HG03039 (cell line): ENCODE data around the gene UBE2Z.
"Not testable (repeated sequence)": the region's sequence is repeated elsewhere in the genome, so short reads cannot be mapped to it uniquely, and the experiment has no call there.

Experiments used
- ATAC-seq: cut with Tn5 transposase; IDR thresholded peaks from one replicate; pipeline ENCODE4 v1.9.1; 2021; ENCODE audit warnings: mild to moderate bottlenecking, moderate library complexity; ENCODE audit not compliant: unreplicated experiment

UBE2Z gene

DNA sequence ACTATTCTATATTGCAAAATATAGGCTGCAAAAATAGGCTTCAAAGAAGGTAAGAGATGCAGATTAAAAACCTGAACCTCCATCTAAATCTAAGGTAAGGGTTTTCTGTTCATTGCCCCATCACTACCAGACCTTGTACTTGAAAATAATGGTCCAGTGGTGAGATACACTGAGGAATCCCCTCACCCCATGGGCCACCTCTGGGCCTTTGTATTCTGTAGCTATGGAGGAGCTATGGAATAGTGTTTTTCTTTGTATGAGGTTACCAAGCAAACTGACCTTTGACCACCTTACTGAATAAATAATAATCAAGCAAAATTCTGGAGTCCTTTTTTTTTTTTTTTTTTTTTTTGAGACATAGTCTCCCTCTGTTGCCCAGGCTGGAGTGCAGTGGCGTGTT is 4.8 kb upstream of the UBE2Z start:
- ATAC-seq: no peak

DNA sequence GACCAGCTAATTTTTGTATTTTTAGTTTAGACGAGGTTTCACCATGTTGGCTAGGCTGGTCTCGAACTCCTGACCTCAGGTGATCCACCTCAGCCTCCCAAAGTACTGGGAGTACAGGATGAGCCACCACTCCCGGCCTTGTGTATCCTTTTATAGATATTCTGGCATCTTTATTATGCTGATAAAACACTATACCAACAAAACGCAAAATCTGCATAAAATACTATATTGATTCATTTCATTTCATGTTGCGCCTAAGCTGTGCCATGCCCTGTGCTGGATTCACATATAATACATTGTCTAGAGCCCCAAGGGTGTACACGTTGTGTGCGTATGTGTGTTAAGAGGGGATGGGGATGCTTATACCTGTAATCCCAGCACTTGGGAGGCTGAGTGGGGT is 3.8 kb upstream of the UBE2Z start:
- no peak for ATAC-seq

DNA sequence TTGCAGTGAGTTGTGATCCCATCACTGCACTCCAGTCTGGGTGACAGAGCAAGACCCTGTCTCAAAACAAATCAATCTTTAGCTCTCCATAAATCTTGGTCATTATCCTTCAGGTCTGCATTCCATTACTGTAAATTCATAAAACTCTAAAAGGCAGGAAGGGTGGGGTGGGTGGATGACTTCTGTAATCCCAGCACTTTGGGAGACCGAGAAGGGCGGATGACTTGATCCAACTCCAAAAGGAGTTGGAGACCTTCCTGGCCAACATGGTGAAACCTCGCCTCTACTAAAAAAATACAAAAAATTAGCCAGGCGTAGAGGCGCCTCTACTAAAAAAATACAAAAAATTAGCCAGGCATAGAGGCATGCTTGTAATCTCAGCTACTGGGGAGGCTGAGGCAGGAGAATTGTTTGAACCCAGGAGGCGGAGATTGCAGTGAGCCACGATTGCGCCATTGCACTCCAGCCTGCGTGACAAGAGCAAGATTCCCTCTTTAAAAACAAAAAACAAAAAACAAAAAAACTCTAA is 2.2 kb upstream of the UBE2Z start:
- ATAC-seq: no peak

DNA sequence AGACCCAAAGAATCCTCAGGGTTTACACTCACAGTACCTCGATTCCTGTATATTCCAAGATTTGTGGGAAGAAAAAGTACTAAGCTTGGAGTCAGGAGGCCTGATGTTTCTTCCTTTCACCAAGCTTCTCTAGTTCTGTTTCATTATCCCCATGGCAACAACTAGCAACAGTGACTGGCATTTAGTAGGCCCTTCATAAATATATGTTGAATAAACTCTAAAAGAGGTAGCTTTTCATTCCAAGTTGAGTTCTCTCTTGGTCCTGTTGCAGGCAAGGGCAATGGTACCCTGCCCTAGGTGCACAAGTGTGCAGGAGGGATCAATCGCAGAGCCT is 527 bp upstream of the UBE2Z start:
- no peak for ATAC-seq

DNA sequence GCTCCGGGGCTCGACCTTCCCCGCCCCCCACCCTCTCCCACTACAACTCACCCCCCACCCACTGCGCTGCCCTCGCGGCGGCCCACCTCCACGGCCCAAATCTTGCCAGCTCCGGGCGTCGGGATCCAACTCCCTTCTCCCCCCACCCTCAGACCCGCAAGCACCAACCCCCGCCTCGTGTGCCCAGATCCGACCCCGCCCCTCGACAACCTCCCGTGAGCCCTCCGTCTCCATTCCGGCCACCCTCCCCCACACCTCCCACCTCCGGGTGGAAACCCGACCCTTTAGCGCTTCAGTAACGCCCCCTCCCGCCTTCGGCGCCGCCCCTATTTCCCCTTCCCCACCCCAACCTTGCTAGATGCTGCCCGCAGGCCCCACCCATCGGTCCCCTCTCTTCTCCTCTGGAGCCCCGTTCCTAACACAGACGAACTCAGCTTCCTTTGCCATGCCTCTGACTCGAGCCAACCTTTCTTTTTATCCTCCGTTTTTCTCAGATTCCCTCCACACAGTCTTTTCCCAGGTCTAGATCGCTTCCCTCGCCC is 717 bp downstream of the UBE2Z start:
- ATAC-seq: peak; percentile 34

DNA sequence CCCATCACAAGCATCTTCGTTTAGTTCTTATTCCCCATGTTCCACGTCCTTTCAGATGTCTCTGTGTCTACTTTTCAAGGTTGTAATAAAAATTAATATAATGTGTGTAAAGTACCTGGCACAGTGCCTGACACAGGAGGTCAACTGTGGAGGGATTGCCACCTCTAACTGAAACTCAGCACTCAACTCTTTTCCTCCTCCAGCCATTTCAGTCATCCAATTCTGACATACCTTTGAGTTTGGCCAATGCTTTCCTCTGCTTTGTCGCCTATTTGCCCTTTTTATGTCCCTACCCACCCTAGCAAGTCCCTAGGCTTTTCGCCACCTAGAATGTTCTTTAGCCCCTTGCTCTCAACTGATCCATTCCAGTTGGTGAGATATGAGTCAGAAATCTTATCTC is 1.6 kb downstream of the UBE2Z start:
- no peak for ATAC-seq

DNA sequence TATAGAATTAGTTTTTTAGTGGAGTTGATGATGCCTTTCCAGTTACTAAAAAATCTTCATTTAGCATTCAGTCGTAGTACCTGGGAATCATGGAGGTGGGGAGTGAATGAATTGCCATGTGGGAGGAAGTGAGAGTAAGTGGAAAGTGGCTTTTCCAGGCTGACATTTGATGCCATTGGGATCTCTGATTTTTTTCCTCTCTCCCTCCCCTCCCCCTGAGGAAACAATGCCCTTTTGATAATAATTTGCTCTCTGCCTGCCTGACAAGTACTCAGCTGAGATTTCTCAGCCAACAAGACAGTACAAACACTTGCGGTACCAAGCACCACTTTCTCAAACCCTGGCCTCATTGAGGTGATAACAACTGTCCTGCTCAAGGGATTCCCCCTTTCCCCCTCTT is 2.2 kb downstream of the UBE2Z start:
- ATAC-seq: no peak

DNA sequence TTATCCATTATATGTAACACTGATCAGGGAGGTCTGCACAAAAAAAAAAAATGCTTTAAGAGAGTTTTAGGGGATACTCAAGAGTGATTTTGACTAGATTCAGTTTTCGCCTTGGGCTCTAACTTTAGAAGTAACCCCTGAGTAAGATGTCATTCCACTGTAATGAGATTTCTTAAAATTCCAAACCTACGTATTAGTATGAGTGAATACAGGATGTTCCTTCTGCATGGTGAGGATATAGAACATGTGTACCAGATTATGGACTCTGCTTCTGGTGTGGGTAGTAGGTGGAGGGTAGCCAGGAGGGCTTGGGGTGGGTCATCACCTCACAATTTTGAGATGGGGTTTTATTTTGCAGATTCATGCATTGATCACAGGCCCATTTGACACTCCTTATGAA is 4.3 kb downstream of the UBE2Z start:
- no peak for ATAC-seq

DNA sequence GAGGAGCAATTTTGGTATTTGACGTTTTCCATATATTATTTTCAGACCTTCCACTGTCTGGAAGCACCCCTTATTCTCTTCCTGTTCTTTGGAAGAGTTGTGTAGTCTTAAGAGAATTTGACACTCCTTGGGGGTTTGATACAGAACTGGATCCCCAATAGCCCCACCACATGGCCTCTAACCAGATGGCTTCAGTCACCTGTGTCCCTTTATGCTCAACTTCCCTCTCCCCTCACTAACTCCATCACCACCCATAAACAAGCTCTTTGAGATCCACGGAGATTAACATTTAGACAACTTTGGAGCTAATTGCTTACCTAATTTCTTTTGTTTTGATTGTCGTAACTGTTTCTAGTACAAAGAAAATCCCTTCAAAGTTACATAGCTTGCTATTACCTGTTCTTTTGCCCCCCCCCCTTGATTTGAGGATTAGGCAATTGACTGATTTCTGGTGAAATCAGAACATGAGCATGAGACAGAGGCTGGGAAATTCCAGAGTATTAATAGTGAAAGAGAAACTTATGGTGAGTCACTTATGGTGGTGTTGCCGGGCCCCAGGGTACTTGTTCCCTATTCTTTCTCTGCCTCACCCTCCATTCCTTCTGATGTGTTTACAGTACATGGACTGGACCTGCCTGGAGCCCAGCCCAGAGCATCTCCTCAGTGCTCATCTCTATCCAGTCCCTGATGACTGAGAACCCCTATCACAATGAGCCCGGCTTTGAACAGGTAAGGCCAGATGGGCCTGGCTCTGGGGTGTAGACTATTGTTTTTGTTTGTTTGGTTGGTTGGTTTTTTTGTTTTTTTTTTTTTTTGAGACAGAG is 7.5 kb downstream of the UBE2Z start:
- ATAC-seq: no peak

DNA sequence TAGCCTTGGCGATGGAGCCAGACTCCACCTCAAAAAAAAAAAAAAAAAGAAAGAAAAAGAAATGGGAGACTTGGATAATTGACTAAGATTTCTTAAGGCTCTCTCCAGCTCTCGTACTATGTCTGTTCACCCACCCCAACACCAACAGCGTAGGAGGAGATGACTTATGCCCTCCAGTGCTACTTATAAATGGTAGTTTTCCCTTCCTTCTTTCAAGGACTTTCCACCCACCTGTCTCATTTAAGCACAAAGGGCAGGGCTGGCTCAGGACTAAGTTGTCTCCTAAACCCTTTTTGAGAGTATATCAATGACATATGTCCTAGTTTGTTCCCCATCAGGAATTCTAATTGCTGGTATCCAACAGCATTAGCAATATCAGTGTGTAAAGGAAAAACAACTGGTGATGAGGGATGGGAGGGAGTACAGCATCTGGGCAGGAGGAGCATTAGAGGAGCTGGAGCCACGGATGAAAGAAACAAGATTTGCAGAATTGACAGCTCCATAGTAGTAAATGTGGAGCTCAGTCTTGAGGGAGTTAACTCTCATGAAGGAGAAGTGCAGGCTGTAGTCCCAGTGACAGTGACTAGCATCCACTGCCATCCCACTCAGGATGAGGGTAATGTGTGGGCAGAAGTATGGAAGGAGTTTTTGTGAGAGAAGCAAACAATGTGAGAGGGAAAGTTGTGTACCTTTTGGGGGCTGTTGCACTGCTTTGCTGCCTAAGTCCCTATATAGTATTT is 17.2 kb downstream of the UBE2Z start:
- ATAC-seq: no peak

DNA sequence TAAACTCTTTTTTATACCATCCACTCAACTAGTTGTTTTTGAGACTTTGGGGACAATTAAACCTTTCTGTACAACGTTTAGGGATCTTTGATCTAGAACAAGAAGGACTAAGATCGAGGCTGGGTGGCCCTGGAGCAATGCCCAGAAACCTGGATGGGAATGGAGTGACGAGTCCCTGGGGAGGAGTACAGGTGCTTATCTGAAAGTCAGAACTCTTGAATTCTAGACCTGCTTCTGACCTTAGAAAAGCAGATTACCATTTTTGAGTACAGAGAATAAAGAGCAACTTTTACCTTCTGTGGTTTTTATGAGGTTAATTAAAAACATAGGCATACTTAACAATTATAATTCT is 17.8 kb downstream of the UBE2Z start:
- no peak for ATAC-seq

DNA sequence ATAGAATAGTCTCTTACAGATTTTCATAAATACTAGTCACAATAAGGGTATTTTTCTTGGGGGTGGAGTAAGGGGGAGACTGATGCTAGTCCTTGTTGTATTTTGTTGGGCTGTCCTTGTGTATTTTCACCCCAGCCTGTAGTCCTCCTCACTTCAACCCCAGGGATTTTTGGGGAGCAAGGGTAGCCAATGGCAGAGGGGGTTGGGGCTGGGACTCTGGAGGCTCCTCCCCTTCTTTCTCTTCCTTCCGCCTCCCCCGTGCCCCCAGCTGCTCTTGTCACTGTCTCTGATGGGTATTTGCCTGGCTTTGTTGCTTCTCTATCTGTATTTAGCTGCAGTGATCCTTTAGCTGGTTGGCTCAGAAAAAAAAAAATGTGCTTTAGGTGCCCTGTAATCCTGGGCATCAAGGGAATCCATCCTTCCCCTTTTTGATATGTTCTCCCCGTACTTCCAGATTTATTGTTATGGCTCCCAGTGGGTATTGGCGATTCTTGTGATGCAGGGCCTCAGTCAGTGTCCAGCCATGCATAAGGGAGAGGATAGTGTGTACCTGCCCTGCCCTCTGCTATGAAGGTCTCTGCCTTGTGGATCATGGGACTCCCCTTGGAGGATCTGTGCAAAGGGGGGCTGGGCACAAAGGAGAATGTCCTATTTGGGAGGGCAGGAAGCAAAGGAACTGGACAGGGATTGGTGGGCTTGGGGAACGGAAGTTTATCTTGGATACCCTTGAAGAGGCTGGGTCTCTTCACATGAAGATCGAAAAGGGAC is 20.0 kb downstream of the UBE2Z start:
- ATAC-seq: no peak

DNA sequence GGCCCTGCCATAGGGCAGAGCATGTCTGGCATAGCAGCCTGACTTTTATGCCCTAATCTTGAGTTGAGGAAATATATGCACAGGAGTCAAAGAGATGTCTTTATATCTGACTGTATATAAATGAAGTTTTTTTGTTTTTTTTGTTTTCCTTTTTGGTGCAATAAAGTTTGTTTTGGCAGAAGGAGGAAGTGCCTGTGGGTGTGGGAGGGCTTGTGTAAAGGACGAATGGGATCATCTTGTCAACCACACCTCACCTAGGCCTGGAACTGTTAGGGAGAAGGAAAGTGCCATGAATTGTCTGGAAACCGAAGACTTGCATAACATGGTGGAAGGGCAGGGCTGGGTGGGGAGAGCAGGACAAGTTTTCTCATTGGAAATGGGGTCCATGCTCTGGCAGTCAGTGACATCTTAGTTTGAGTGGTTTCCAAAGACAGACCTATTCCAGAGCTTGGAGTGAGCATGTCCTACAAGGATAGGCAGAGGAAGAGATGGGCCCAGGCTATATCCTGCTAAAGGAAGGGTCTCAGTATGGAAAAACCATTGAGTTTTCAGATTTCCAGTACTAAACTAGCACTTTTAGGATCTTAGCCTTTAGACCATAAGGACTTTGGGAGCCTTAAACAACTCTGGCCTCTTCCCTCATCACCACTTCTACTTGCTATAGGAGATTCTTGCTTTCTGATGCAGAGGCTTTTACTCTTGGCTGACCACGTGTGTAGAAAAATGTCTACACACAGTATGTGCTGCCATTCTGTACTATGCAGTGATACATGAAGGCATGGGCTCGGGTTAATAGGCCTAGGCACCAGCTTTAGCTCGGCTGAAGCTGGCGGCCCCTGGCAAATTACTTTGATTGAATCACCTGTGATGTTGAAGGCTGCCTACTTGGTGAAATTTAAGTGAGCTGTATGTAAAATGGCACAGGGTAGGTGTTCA is 20.9 kb downstream of the UBE2Z start:
- ATAC-seq: no peak

DNA sequence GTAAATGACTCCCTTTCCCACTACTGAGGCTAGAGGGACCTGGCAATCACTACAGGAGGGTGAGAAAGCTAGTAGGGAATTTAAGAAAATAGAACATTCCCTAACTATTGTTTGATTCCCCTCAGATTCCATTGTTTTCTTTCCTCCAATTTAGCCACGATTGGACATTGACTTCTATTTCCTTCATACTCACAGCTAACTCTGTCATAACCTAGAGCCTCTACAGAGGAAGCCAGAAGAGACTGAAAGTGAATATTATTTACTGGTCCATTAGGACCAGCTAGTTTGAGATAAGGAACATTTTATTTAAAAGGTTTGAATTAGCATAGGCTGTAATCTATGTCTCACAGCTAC is 21.6 kb downstream of the UBE2Z start:
- ATAC-seq: no peak

DNA sequence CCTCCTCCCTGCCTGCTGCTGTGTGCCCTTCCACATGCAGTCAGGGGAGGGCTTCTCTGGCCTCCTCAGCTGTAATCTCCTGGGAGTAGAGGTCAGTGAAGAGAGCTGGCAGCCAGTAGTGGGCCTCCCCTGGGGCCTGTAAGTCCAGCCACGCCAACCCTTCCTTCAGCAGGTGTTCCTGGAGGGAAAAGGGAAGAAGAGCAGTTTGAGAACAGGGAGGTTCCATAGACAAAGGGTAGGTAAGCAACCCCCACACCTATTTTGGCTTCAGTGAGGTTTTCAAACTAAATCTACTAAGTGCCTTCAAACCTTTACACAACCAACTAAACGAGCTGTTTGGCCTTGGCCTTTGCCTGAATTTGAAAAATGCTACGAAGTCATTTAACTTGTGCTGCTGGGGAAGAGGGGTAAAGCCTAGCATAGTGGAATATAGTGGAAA is 22.2 kb downstream of the UBE2Z start:
- ATAC-seq: no peak

DNA sequence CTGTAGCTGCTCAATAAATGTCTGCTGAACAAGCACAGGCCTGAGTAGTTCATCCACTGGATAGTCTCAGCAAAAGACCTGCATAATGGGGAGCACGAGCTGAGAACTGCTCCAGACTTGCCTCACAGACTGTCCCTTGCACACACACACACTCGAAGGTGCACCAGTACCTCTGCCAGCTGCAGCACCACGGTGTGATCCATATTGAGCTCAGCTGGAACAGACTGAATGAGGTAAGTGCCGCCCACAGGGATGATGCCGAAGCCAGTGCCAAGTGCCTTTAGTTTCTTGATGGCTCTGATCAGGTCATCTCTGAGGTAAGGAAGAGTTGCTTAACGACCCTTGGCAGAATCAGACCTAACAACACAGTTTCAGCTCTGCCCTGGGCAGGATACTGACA is 24.8 kb downstream of the UBE2Z start:
- ATAC-seq: no peak

DNA sequence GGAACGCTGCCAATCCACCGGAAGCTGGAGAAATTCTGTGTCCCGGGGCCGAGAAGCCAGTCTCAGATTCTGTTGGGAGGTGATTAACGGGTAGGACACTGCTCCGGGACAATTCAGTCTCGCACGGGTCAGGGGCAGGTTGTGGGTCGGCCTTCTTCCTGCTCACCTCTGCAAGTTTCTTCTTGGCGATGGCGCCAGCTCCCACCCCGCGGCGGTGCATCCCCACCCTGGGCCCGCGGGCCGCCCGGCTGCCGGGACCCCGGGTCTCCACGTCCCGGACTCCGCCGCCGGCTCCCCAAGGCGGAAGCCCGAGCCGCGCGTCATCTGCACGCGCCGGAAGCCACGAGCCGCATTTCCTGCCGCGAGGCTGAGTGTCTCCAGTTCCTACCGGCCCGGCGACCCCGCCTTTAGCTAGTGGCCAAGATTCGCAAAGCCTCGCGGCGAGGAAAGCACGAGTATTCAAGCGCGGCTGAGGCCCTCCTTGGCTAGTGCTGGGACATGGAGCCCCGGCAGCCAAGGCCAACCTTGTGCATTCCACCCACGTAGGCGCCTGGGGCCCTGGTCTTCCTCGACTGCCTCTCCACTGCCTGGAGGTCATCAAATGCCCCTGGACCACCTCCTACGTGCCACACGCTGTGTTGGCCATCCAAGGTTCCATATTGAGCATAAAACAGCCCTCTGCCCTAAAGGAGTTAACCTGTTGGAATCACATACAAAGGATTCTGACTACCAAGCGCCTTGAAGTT is 36.5 kb downstream of the UBE2Z start, which contains the start of gene SNF8:
TSS of gene SNF8 (minus strand) at position 328 of the 746 bp plus-strand sequence. CDS start at position 220, 108 bp downstream.
- peak; percentile 81 for ATAC-seq

DNA sequence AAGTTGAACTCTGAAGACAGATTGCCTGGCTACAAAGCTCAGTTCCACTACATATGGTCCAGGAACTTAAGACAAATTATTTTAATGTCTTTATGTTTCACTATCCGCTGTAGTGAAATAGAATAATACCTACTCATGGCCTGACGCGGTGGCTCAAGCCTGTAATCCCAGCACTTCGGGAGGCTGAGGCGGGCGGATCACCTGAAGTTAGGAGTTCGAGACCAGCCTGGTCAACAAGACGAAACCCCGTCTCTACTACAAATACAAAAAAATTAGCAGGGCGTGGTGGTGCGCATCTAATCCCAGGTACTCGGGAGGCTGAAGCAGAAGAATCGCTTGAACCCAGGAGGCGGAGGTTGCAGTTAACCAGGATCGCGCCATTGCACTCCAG is 37.0 kb downstream of the UBE2Z start:
- ATAC-seq: not testable (repeated sequence)

DNA sequence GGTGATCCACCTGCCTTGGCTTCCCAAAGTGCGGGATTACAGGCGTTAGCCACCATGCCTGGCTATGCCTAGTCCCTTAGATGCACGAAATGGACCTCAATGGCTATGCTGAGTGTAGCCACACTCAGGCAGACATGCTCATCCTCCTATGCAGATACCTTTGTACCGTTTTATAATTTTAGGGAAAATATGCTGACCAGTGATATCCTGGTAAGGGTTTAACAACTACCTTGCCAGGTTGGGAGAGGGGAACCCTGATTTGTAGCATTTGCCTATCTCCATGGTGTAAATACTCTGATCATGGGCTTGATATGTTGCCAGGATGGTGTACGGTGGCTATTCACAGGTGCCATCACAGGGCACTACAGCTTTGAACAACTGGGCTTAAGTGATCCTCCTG is 43.4 kb downstream of the UBE2Z start:
- no peak for ATAC-seq

DNA sequence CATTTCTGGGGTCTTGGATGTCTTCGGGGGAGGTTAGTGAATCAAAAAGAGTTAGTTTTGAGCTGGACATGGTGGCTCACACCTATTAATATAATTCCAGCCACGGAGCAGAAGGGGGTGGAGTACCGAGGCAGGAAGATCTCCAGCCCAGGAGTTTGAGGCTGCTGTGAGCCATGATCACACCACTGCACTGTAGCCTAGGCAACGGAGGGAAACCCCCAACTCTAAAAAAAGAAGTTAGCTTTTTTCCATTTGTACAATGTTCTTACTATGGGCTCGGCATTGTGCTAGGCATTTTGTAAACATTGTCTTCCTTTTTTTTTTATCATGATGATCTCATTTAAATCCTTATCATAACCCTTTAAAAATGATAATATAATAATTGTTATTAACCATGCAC is 44.7 kb downstream of the UBE2Z start:
- no peak for ATAC-seq
